ENCODE data around the gene PKMYT1.

Gene PKMYT1

DNA sequence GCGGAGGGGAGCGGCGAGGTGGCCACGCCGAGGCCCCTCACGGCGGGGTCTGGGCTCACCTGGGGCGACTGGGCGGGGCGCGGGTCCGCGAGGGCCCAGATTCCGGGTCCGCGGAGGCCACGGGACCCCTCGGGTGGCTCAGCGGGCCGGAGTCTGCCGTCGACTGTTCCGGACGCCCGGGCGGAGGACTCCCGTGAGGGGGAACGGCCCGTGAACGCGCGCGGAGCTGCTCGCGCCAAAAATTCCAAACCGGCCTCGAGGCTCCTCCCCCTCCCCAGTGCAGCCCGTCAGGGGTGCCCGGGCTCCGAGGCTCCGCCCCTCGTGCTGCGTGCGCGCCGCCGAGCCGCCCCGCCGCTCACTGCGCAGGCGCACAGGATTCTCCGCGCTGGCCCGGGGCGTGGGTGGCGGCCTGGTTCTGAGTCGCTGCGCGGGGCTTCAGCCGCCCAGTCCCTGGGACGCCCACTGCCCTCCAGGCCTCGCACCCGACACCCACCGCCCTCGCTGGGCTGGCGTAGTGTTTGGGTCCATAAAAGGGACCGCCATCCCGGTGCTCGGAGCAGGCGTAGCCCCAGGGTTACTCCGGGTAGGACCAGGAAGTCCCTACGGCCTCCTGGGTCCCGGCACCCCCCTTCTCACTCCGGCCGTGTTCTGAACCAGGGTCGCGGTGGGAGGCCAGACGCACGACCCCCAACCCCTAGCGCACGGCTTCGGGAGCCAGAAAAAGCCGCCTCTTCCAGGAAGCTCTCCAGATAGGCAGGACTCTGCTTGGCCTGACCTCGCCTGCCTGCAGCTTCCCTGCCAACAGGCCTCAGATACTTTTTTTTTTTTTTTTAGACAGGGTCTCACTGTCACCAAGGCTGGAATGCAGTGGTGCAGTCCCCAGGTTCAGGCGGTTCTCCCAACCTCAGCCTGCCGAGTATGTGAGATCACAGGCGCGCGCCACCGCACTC, at the start of gene PKMYT1:
Gene PKMYT1 (minus strand): TSS at position 220 of the 950 bp plus-strand sequence. CDS start 789 bp downstream, outside the sequence.
- DNase-seq = peak; percentile 75

GRCh38 chr16:3029491-3030221, 49.4 kb upstream of the PKMYT1 start:
- no peak for DNase-seq

DNA sequence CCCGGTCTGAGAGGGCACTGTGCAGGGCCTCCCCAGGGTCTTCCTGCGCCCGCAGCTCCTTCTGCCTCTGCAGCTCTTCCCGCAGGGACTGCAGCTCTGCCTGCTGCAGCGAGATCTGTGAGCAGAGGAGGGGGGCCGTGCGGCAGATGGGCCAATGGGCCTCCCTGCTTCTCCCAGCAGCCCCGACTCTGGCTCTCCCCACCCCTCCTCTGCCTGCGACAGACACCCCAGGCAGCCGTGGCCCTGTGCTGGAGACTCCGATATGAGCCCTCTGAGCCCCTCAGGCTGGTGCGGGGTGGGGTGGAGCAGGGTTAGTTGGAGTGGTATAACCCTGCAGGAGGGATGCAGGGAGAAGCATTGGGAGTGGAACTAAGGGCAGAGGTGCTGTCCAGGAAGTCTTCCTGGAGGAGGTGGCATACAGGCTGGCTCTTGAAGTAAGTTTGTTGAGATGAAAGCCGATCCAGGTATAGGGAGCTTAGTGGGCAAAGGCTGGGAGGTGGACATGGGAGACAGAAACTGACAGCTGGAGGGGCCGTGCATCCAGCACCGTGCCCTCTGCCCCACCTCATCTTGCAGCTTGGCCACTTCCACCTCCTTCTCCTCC, 48.6 kb upstream of the PKMYT1 start:
- no peak for DNase-seq

DNA sequence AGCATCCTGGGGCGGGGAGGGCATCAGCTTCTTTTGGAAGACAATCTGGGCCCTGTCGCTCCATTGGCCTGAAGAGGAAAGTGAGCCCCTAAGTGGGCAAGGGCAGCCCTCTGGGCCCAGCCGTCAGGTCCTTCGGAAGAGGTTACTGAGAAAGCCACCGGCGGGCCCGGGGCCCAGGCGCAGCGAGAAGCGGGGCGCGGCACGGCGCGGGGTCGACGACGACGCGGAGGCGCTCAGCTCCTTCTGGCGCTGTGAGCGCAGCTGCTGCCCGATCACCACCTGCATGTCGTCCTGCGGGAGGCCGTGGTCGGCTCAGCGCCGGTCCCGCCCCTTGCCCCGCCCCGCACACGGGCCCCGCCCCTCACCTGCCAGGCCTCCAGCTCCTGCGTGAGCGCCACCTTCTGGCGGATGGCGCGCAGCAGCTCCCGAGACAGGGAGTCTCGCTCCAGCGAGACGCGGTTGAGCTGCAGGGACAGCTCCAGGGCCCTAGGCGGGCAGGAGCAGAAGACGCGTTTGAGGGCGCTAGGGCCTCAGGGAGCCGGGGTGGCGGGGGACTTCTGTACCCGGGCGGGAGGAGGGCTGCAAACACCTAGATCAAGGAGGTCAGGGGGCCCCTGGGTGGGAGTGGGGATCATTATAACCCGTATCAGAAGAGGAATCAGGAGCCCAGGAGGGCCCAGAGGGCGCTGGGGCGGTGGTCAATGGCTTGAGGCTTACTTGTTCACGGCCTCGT, 47.9 kb upstream of the PKMYT1 start:
- peak; percentile 70 for DNase-seq

GRCh38 chr16:3027489-3027795, 47.2 kb upstream of the PKMYT1 start:
- DNase-seq = no peak

DNA sequence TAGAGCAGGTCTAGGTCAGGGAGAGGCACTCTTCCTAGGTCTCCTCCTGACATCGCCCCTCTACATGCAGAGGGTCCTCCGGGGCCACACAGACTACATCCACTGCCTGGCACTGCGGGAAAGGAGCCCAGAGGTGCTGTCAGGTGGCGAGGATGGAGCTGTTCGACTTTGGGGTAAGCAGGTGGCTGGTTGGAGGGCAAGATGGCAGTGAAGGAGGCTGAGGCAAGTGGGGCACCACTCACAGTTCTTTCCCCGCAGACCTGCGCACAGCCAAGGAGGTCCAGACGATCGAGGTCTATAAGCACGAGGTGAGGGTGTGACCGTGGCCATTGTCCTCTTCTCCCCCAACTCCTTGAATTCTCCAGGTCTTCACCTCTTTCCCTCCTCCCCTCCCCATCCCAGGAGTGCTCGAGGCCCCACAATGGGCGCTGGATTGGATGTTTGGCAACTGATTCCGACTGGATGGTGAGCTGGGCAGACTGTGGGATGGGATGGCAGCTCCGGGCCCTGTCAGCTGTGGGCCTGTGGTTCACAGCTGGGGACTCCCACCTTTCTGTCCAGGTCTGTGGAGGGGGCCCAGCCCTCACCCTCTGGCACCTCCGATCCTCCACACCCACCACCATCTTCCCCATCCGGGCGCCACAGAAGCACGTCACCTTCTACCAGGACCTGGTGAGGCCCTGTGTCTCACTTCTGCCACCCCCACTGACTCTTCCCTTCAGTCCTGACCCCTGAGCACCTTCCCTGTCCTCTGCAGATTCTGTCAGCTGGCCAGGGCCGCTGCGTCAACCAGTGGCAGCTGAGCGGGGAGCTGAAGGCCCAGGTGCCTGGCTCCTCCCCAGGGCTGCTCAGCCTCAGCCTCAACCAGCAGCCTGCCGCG, 46.6 kb upstream of the PKMYT1 start:
- peak; percentile 0 for DNase-seq

- no peak for DNase-seq
Observed at GRCh38 chr16:3026003-3026378, 45.7 kb upstream of the PKMYT1 start.

GRCh38 chr16:3025032-3026002, 45.1 kb upstream of the PKMYT1 start:
- no peak for DNase-seq

- peak; percentile 99 for DNase-seq
Observed at GRCh38 chr16:3023669-3024478, 43.6 kb upstream of the PKMYT1 start, which contains the start of the genes HCFC1R1 and THOC6. HCFC1R1 (minus strand) TSS chr16:3023942; CDS start chr16:3023941, 1 bp downstream. THOC6 (plus strand) TSS chr16:3024035; CDS start chr16:3024327, 292 bp downstream.

GRCh38 chr16:3023415-3023668, 43.1 kb upstream of the PKMYT1 start:
- no peak for DNase-seq

DNA sequence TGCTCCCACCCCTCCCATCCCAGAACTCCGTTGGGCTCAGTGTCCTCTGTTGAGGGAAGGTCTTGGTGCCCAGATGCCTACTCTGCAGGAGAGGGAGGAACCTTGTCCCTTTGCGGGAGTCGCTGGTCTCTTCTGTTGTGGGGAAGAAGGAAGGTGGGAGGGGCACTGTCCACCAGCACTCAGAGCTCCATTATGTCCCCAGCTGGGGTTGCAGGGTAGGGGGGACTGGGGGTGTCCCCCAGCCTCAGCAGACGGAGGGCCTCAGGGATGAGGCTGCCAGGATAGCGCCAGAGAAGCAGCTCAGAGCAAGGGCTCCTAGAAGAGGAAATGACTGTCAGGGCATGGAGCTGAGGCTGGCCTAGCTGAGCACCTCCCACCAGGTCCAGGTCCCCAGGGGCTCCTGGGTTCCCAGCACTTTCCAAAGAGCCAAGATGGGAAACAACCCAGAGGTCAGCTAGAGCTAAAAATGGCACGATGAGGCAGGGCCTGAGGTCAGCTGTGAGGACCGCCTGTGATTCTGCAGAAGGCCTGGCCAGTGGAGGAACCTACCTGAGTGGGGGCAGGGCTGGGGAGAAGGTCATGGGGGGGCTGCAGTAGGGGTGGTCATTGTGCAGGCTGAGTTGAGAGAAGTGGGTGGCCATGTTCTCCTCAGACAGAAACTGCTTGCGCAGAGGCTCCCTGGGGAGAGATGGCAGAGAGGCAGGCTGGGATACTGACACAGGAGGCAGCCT, 42.6 kb upstream of the PKMYT1 start:
- peak; percentile 61 for DNase-seq

DNA sequence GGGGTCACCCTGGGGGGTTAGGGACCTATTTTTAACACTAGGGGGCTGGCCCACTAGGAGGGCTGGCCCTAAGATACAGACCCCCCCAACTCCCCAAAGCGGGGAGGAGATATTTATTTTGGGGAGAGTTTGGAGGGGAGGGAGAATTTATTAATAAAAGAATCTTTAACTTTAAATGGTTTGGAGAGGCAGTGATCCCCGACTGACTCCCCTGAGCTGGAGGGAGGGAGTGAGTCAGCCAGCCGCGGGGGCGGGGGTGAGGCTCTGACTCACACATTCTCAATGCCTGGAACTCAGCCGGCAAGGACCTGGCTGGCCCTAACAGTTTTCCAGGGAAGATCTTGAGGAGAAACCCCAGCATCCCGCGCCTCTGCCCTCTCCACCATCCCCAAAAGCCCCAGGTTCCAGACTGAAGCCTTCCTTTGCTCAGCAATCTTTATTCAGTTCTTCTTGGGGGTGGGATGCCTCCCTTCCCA, 42.0 kb upstream of the PKMYT1 start:
- peak; percentile 92 for DNase-seq

- peak; percentile 97 for DNase-seq
Observed at GRCh38 chr16:3021449-3022207, 41.4 kb upstream of the PKMYT1 start.

GRCh38 chr16:3020604-3021448, 40.6 kb upstream of the PKMYT1 start:
- peak; percentile 91 for DNase-seq

- peak; percentile 58 for DNase-seq
Observed at GRCh38 chr16:3020247-3020603, 40.0 kb upstream of the PKMYT1 start, which contains the start of gene TNFRSF12A. TNFRSF12A (plus strand) TSS chr16:3020368; CDS start chr16:3020398, 30 bp downstream.

- no peak for DNase-seq
Observed at GRCh38 chr16:3019594-3020246, 39.5 kb upstream of the PKMYT1 start.
